K562 (cell line): ENCODE results near the gene CCDC78. TPM values are rescaled to one million over a fixed set of nuclear protein-coding genes. Genes with fewer than 3 reads are reported as not detected.

Experiments used
- C11orf30 ChIP-seq: fragments of 450-650 bp; IDR thresholded peaks from 2 replicates; pipeline ENCODE4 v1.6.1; 2016; ENCODE audit warnings: low read depth, mild to moderate bottlenecking
- CEBPB ChIP-seq: fragments of 450-650 bp; IDR thresholded peaks from 2 replicates; pipeline ENCODE4 v1.6.1; 2016; ENCODE audit warnings: missing genetic modification characterization, missing compliant biosample characterization
- CHD2 ChIP-seq: IDR thresholded peaks from 2 replicates; pipeline ENCODE4 v1.6.1; 2011; ENCODE audit warnings: low read depth, low read length
- GATAD2A ChIP-seq: fragments of 450-650 bp; IDR thresholded peaks from 2 replicates; pipeline ENCODE4 v1.6.1; 2017
- MAX ChIP-seq: sonication (generic); formaldehyde crosslinking; IDR thresholded peaks from 2 replicates; pipeline ENCODE4 v1.9.0; 2022; ENCODE audit warnings: mild to moderate bottlenecking, missing genetic modification reagents
- NBN ChIP-seq: fragments of 450-650 bp; IDR thresholded peaks from 2 replicates; pipeline ENCODE4 v1.6.1; 2016; ENCODE audit warnings: low read depth, mild to moderate bottlenecking
- PCBP2 ChIP-seq: fragments of 200-400 bp; formaldehyde crosslinking; IDR thresholded peaks from 2 replicates; pipeline ENCODE4 v1.6.1; 2018; ENCODE audit warnings: low read length, low read depth, mild to moderate bottlenecking, moderate library complexity; ENCODE audit not compliant: poor library complexity, severe bottlenecking
- RB1 ChIP-seq: fragments of 450-650 bp; IDR thresholded peaks from 2 replicates; pipeline ENCODE4 v1.6.1; 2017; ENCODE audit warnings: low read depth, mild to moderate bottlenecking
- RBM25 ChIP-seq: fragments of 200-400 bp; formaldehyde crosslinking; IDR thresholded peaks from 2 replicates; pipeline ENCODE4 v1.6.1; 2018; ENCODE audit warnings: low read length, low read depth, moderate library complexity; ENCODE audit not compliant: severe bottlenecking
- RCOR1 ChIP-seq, 2 experiments: IDR thresholded peaks; 2 replicates each; pipeline ENCODE4 v1.6.1; 2012; ENCODE audit warnings: low read depth in 2 of 2, low read length in 2 of 2, borderline replicate concordance in 1 of 2, improper control_type of control experiment in 1 of 2
- SMAD4 ChIP-seq: fragments of 250-450 bp; sonication (Bioruptor Pico); conservative IDR thresholded peaks from 2 replicates; pipeline ENCODE4 v1.8.0; 2021; ENCODE audit warnings: inconsistent platforms, mild to moderate bottlenecking, moderate library complexity
- ZBTB34 ChIP-seq: fragments of 250-450 bp; sonication (Bioruptor Pico); IDR thresholded peaks from 2 replicates; pipeline ENCODE4 v1.8.0; 2021; ENCODE audit warnings: mild to moderate bottlenecking, moderate library complexity
- ZBTB40 ChIP-seq, 2 experiments: fragments of 450-650 bp in 1 of 2; sonication (generic) in 1 of 2; formaldehyde crosslinking in 1 of 2; IDR thresholded peaks; 2 replicates each; pipeline versions ENCODE4 v1.7.1 to v1.9.0; 2016 to 2022; ENCODE audit warnings: inconsistent platforms in 1 of 2, mild to moderate bottlenecking in 1 of 2, missing genetic modification reagents in 1 of 2
- ZNF316 ChIP-seq: fragments of 450-650 bp; IDR thresholded peaks from 2 replicates; pipeline ENCODE4 v1.6.1; 2016
- ZNF561 ChIP-seq: fragments of 450-650 bp; formaldehyde crosslinking; conservative IDR thresholded peaks from 2 replicates; pipeline ENCODE4 v1.4.0; 2020; ENCODE audit warnings: mild to moderate bottlenecking, moderate library complexity
- polyA plus RNA-seq, 8 experiments: library from polyadenylated mRNA; depleted of rRNA in 4 of 8; stranded (reverse) in 5 of 8; unstranded in 3 of 8; fragments of >200 nt; fragmentation: Nextera tagmentation in 2 of 8; fragmentation: Illumina TruSeq in 1 of 8; extraction: Ambion mirVana in 2 of 8; extraction: Trizol in 1 of 8; gene quantifications; 2 replicates each; pipeline versions ENCODE4 v1.2.1 to v1.2.3, GENCODE V29; 2011 to 2014; ENCODE audit warnings: inconsistent platforms in 1 of 8, missing spikeins in 1 of 8
- total RNA-seq, 7 experiments: library from RNA; depleted of rRNA in 6 of 7; stranded (reverse); fragments of >200 nt in 6 of 7; fragmentation: Illumina TruSeq in 2 of 7; extraction: Trizol in 2 of 7; gene quantifications; 2 replicates each; pipeline versions ENCODE4 v1.2.1 to v1.2.3, GENCODE V29; 2011 to 2021; ENCODE audit warnings: low replicate concordance in 1 of 7
- TF ChIP-seq, protein P1 (sequence below): fragments of 250-450 bp; sonication (Bioruptor Pico); IDR thresholded peaks from 2 replicates; pipeline ENCODE4 v1.4.0; 2020; ENCODE audit warnings: mild to moderate bottlenecking

The CCDC78 gene
- total and polyA plus RNA-seq, 9 of the 15 experiments (the other 6 are each of a cell fraction or from before 2014, with no cell fraction given) = 0.24 to 17.7 (median 2.9) TPM

GRCh38 chr16:728131-728889 is 2.1 kb upstream of the CCDC78 start (continued):
- TF ChIP-seq SMAD4 (CRISPR knock-in tag) = no peak
- TF ChIP-seq ZBTB34 (CRISPR knock-in tag) = no peak
- TF ChIP-seq ZBTB40 (IDR thresholded peaks at IDR 0.05) = no peak
- no peak for TF ChIP-seq ZBTB40 (CRISPR knock-in tag; IDR thresholded peaks at IDR 0.05)
- TF ChIP-seq GATAD2A = no peak
- TF ChIP-seq ZNF561 (CRISPR knock-in tag) = no peak
- no peak for TF ChIP-seq RCOR1 (IDR thresholded peaks at IDR 0.05; ENCODE audit: borderline replicate concordance in 1 of 2, low read depth in 2 of 2, low read length in 2 of 2)
- TF ChIP-seq ZNF316 = peak; percentile 16; the same call in 1 of the 2 replicates
- TF ChIP-seq CHD2 = no peak
- TF ChIP-seq CEBPB (tag) = no peak
- TF ChIP-seq RB1 = peak; percentile 35; the same call in 1 of the 2 replicates
- no peak for TF ChIP-seq PCBP2
- TF ChIP-seq MAX (CRISPR knock-in tag) = peak; percentile 83
- TF ChIP-seq NBN = no peak
- TF ChIP-seq, protein P1, sequence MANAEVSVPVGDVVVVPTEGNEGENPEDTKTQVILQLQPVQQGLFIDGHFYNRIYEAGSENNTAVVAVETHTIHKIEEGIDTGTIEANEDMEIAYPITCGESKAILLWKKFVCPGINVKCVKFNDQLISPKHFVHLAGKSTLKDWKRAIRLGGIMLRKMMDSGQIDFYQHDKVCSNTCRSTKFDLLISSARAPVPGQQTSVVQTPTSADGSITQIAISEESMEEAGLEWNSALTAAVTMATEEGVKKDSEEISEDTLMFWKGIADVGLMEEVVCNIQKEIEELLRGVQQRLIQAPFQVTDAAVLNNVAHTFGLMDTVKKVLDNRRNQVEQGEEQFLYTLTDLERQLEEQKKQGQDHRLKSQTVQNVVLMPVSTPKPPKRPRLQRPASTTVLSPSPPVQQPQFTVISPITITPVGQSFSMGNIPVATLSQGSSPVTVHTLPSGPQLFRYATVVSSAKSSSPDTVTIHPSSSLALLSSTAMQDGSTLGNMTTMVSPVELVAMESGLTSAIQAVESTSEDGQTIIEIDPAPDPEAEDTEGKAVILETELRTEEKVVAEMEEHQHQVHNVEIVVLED (CRISPR knock-in tag) = no peak
- no peak for TF ChIP-seq C11orf30
- TF ChIP-seq RBM25 = no peak
